Measurements from ENCODE around the gene TUBG2.
"Not testable (repeated sequence)": the region's sequence is repeated elsewhere in the genome, so short reads cannot be mapped to it uniquely, and the experiment has no call there.

The TUBG2 gene

GRCh38 chr17:42623271-42623670, 35.8 kb upstream of the TUBG2 start:
- no peak for DNase-seq (ENCODE audit: low read depth in 2 of 2)
- no peak for TF ChIP-seq CTCF (IDR thresholded peaks at IDR 0.05; ENCODE audit: low read depth, low read length)
- no peak overlapping the region for H3K4me3 ChIP-seq (replicated peaks in 1 of 2; ENCODE audit: low read depth in 2 of 2, low read length in 2 of 2)

- peak; percentile 42 to 46 for DNase-seq (ENCODE audit: low read depth in 2 of 2)
- no peak for TF ChIP-seq CTCF (IDR thresholded peaks at IDR 0.05; ENCODE audit: low read depth, low read length)
- H3K4me3 ChIP-seq (replicated peaks in 1 of 2; ENCODE audit: low read depth in 2 of 2, low read length in 2 of 2): no peak overlapping the region
Observed at GRCh38 chr17:42623732-42624596, 35.1 kb upstream of the TUBG2 start.

- not testable (repeated sequence) for H3K4me3 ChIP-seq (replicated peaks in 1 of 2; ENCODE audit: low read depth in 2 of 2, low read length in 2 of 2); DNase-seq (ENCODE audit: low read depth in 2 of 2)
Observed at GRCh38 chr17:42627032-42627764, 31.9 kb upstream of the TUBG2 start.

- no peak for TF ChIP-seq CTCF (IDR thresholded peaks at IDR 0.05; ENCODE audit: low read depth, low read length)
- no peak overlapping the region for H3K4me3 ChIP-seq (replicated peaks in 1 of 2; ENCODE audit: low read depth in 2 of 2, low read length in 2 of 2)
- peak; percentile 57 to 67 for DNase-seq (ENCODE audit: low read depth in 2 of 2)
Observed at GRCh38 chr17:42629411-42630009, 29.6 kb upstream of the TUBG2 start.

GRCh38 chr17:42632949-42633444, 26.1 kb upstream of the TUBG2 start:
- DNase-seq (ENCODE audit: low read depth in 2 of 2): no peak
- no peak for TF ChIP-seq CTCF (IDR thresholded peaks at IDR 0.05; ENCODE audit: low read depth, low read length)
- H3K4me3 ChIP-seq (replicated peaks in 1 of 2; ENCODE audit: low read depth in 2 of 2, low read length in 2 of 2): no peak overlapping the region

- no peak for DNase-seq (ENCODE audit: low read depth in 2 of 2)
- H3K4me3 ChIP-seq (replicated peaks in 1 of 2; ENCODE audit: low read depth in 2 of 2, low read length in 2 of 2): no peak overlapping the region
- TF ChIP-seq CTCF (IDR thresholded peaks at IDR 0.05; ENCODE audit: low read depth, low read length): no peak
Observed at GRCh38 chr17:42639525-42640113, 19.5 kb upstream of the TUBG2 start.
